HEK293T (cell line): ENCODE measurements around the gene MED12L.

Experiments
- ARNT ChIP-seq: fragments of 450-650 bp; IDR thresholded peaks from 2 replicates; pipeline ENCODE4 v1.6.1; 2017; ENCODE audit warnings: mild to moderate bottlenecking
- L3MBTL2 ChIP-seq: fragments of 450-650 bp; conservative IDR thresholded peaks from 2 replicates; pipeline ENCODE4 v1.6.1; 2016; ENCODE audit warnings: mild to moderate bottlenecking
- NFRKB ChIP-seq: fragments of 450-650 bp; IDR thresholded peaks from 2 replicates; pipeline ENCODE4 v1.6.1; 2016; ENCODE audit warnings: mild to moderate bottlenecking, moderate library complexity
- SUZ12 ChIP-seq: fragments of 450-650 bp; IDR thresholded peaks from 2 replicates; pipeline ENCODE4 v1.6.1; 2016; ENCODE audit warnings: mild to moderate bottlenecking

- TF ChIP-seq SUZ12 (no peak), NFRKB (no peak), L3MBTL2 (no peak), ARNT (no peak)
Observed at GRCh38 chr3:151434151-151434890, 348.9 kb downstream of the MED12L start.
